Ascending aorta (tissue), 2 donors: ENCODE data around the gene MBD6. TPM values are rescaled to one million over a fixed set of nuclear protein-coding genes. Genes with fewer than 3 reads are reported as not detected.
A peak's percentile ranks its signal among the peaks of the same experiment; 100 is the strongest.

Source experiments
- DNase-seq, 2 donors: peaks; one replicate each; pipeline ENCODE4 v3.0.0-alpha.2; 2019; ENCODE audit warnings: low spot score in 2 of 2
- H3K27ac ChIP-seq, 2 donors: fragments of 200-600 bp; sonication (generic); one replicate each; pipeline ENCODE4 v1.5.1; 2016 to 2017; ENCODE audit warnings: mild to moderate bottlenecking in 1 of 2
- H3K27me3 ChIP-seq: fragments of 200-600 bp; sonication (generic); one replicate; pipeline ENCODE4 v1.5.1; 2017
- H3K36me3 ChIP-seq, 2 donors: fragments of 200-600 bp; sonication (generic); one replicate each; pipeline ENCODE4 v1.5.1; 2016
- H3K4me1 ChIP-seq, 2 donors: fragments of 200-600 bp; sonication (generic); one replicate each; pipeline ENCODE4 v1.5.1; 2016 to 2017; ENCODE audit warnings: mild to moderate bottlenecking in 1 of 2
- H3K4me3 ChIP-seq, 2 donors: fragments of 200-600 bp; sonication (generic); one replicate each; pipeline ENCODE4 v1.5.1; 2016 to 2017; ENCODE audit warnings: mild to moderate bottlenecking in 1 of 2
- H3K9me3 ChIP-seq, 2 donors: fragments of 200-600 bp; sonication (generic); one replicate each; pipeline ENCODE4 v1.5.1; 2016
- CTCF ChIP-seq, 3 experiments: fragments of 200-600 bp in 2 of 3; fragments of 450-650 bp in 1 of 3; sonication (generic) in 2 of 3; IDR thresholded peaks; one replicate each; pipeline ENCODE4 v1.5.1; 2016 to 2019; ENCODE audit warnings: antibody characterized with exemption in 3 of 3, mild to moderate bottlenecking in 1 of 3, moderate library complexity in 1 of 3
- intact Hi-C: fragments of 100-400 bp; cut with DNase I; formaldehyde crosslinking; loops from one replicate; pipeline ENCODE4 v1.15.1; 2023
- total RNA-seq: library from RNA; depleted of rRNA; stranded (reverse); fragments of >200 nt; gene quantifications from one replicate; pipeline ENCODE4 v1.1.0, GENCODE V29; 2016

The MBD6 gene
- 48.5 TPM for total RNA-seq

- peaks cover 27 to 32% of the 10 kb centered on the region in 2 donors for H3K36me3 ChIP-seq
- no peak for TF ChIP-seq CTCF (IDR thresholded peaks at IDR 0.05)
- peaks cover 29 to 52% of the 10 kb centered on the region in 2 donors for H3K4me1 ChIP-seq
- H3K4me3 ChIP-seq: peak within 1 kb of the TSS; percentile 80 to 81
- intact Hi-C loops: loop anchor here (1.0 to 5.0 kb wide), 4 partner anchors 25 to 1405 kb away; partner anchors contain the start of genes DCTN2, NAB2, RPL41 and ZC3H10
- peak; percentile 63 to 96 for DNase-seq
- H3K27me3 ChIP-seq: no peaks in the 10 kb centered on the region
- H3K27ac ChIP-seq: peak within 1 kb of the TSS; percentile 97 to 99
- no peaks in the 10 kb centered on the region for H3K9me3 ChIP-seq
Observed at GRCh38 chr12:57522011-57522886, at the start of gene MBD6. MBD6 (plus strand) TSS chr12:57522824; CDS start chr12:57524304, 1,480 bp downstream.

- Histone ChIP-seq H3K36me3 (no peaks in the 10 kb centered on the region), H3K27ac (no peak overlapping the region), H3K9me3 (no peaks in the 10 kb centered on the region), H3K27me3 (peaks cover 7% of the 10 kb centered on the region), H3K4me3 (no peak overlapping the region), H3K4me1 (peaks cover 11 to 13% of the 10 kb centered on the region in 2 donors)
- no peak for TF ChIP-seq CTCF (IDR thresholded peaks at IDR 0.05)
- no peak for DNase-seq
- intact Hi-C loops: no loop called here
Observed at GRCh38 chr12:57473392-57473791, 49.2 kb upstream of the MBD6 start.

GRCh38 chr12:57473886-57474285 is 48.7 kb upstream of the MBD6 start:
- Histone ChIP-seq H3K27ac (no peak overlapping the region), H3K9me3 (no peaks in the 10 kb centered on the region), H3K27me3 (peaks cover 7% of the 10 kb centered on the region), H3K4me3 (no peak overlapping the region), H3K36me3 (no peaks in the 10 kb centered on the region), H3K4me1 (peaks cover 11 to 13% of the 10 kb centered on the region in 2 donors)
- no peak for DNase-seq
- intact Hi-C loops: no loop called here
- TF ChIP-seq CTCF (IDR thresholded peaks at IDR 0.05): no peak

DNA sequence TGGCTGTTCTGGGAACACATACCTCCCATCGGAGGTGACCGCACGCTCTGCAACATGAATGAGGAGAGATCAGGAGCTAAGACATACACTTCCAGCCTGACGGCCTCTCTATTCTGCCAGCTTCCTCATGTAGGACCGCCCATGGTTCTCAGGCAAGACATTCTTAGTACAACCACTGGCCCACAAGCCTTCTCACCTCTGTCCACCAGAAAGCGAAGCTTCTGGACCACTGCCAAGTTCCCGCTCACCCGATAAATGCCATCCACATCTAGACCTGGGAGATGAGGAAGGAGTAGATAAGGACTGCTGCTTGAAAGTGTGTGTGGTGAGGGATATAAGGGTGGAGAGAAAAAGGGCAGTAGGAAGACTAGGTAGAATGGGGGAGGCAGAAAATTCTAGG is 48.2 kb upstream of the MBD6 start:
- no peak for TF ChIP-seq CTCF (IDR thresholded peaks at IDR 0.05)
- H3K27ac ChIP-seq: no peak overlapping the region
- no peaks in the 10 kb centered on the region for H3K9me3 ChIP-seq
- intact Hi-C loops: no loop called here
- peaks cover 7% of the 10 kb centered on the region for H3K27me3 ChIP-seq
- H3K36me3 ChIP-seq: no peaks in the 10 kb centered on the region
- no peak overlapping the region for H3K4me3 ChIP-seq
- DNase-seq: no peak
- H3K4me1 ChIP-seq: peaks cover 11 to 13% of the 10 kb centered on the region in 2 donors

GRCh38 chr12:57474862-57475261 is 47.8 kb upstream of the MBD6 start:
- no peak for TF ChIP-seq CTCF (IDR thresholded peaks at IDR 0.05)
- peaks cover 11 to 13% of the 10 kb centered on the region in 2 donors for H3K4me1 ChIP-seq
- peaks cover 7% of the 10 kb centered on the region for H3K27me3 ChIP-seq
- H3K4me3 ChIP-seq: peak overlapping the region in 1 of 2 donors; percentile 65
- no peak for DNase-seq
- H3K36me3 ChIP-seq: no peaks in the 10 kb centered on the region
- no peak overlapping the region for H3K27ac ChIP-seq
- intact Hi-C loops: no loop called here
- no peaks in the 10 kb centered on the region for H3K9me3 ChIP-seq
